DMS 273 treated with DMSO at 0.1 percent for 48 hours (cell line): ENCODE measurements around the gene CD33.

Source experiments
- DNase-seq: peaks from one replicate; lab custom pipeline; 2025; lab: John Stamatoyannopoulos, UW

Gene CD33

DNA sequence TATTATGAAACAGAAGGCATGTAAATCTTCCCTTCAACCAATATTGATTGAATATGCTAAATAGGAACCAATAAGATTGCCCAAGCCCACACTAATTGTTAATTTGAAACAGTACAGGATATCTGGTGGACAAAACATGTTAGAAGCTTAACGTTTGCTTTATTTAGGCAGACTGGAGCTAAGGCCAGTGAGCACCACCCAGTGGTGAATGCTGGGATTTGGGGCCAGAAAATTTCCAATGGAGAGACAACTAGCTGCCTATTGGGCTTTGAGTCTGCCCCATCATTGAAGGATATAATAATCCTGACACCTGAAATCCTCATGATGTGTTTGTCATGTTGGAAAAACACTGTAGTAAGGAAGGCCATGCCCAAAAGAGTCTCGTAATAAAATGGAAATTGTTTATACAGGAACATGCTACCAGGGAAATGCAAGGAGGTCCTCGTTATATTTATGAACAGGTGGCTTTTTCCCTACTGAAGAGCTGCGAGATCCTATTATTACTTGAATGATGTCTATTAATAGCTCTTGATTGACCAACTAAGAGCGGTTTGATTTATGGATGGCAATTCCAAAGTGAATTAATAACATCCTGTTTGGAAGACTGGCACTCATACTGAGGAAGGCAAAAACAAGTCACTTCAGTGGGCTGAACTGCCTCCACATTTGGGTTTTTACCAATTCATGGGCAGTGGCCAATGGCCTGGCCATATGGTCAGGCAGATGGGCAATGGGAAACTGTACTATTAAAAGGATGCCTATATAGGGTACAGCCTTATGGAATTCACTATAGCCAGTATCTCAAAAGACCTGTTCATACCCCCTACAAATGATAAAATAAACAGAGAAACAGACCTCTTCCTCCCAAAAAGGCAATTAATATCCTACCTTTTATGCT, 34.7 kb downstream of the CD33 start:
- DNase-seq = peak; percentile 6

DNA sequence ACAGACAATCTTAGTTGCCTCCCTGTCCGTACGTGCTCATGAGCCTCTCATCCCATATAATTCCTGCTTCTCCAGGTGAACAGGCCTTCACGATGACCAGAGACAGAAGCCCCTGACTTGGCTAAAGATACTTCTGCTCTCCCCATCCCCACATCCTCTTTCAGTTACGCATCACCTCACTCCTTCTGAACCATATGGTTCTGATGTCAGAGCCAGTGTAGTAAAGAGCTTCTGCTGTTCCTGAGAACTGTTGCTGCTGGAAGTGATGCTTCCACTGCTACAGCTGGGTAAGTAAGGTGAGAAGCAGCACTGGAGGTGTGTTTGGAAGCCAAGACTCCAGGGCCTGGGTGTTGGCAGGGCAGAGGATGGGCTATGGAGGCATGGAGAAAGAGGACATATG, 38.9 kb downstream of the CD33 start:
- DNase-seq = no peak

DNA sequence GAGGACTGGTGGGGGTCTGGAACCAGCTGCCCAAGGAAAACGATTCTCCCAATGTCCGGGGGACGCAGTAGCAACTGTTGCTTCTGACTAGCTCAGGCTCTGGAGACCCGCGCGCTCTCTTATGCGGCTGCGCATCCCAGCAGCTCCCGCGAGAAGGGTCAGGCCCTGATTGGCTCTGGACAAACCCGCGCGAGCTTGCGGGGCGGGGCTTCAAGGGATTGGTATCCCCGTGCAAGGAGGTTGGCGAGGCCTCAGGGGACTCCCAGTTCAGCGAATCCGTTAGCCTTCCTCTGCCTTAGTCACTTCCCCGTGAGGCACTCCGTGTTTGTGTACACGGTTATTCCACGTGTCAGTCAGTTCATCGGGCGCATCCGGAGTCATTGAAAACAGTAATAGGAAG, 46.2 kb downstream of the CD33 start:
- no peak for DNase-seq

DNA sequence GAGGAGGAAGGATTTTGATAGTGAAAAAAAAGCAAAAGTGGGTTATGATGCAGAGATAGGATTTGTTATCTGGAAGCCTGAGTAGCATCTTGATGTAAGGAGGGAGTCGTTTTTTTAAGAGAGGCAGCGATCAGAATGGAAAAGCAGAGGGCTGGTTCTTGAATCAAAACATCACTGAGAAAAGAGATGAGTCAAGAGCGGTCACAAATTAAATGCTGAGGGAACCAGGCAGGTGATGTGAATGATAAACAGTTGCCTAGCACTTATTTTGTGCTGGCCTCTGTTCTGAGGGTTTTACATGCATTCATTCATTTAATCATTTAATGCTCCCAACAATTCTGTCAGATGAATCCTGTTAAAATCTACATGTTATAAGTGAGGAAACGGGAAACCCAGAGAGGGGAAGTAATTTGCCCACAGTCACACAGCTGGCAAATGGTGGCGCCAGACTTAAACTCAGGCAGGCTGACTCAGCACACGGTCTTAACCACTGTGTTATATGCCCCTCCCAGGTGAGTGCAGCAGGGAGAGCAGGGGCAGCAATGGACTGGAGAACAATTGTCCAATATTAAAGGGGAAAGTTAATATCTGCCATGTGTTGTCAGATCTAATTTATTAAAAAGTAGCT, 47.4 kb downstream of the CD33 start:
- DNase-seq = no peak

DNA sequence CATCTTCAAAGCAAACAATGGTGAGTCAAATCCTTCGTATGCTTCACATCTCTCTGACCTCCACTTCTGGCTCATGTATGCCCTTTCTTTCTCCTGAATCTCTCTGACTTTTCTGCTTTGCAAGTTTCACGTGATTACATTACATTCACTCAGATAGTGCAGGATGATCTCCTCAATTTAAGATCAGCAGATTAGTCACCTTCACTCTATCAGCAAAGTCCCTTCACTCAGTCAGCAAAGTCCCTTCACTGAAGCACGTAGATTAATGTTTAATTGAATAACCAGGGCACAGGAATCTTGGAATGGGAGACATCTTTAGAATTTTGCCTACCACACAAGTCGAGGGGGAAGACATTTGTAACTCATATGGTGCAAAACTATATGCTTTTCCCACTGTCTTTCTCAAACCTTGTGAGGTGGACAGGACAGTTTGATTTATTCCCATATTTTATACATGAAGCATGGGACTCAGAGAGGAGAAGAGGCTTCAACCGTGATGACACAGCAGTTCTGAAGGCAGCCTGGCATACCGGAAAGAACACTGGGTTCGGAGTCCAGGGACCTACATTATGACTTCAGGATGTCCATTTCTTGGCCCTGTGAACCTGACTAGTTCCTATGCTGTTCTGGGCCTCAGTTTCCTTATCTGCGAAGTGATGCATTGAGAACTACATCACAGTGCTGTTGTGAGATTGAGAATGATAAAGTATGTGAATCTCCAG, 49.3 kb downstream of the CD33 start:
- DNase-seq = no peak

DNA sequence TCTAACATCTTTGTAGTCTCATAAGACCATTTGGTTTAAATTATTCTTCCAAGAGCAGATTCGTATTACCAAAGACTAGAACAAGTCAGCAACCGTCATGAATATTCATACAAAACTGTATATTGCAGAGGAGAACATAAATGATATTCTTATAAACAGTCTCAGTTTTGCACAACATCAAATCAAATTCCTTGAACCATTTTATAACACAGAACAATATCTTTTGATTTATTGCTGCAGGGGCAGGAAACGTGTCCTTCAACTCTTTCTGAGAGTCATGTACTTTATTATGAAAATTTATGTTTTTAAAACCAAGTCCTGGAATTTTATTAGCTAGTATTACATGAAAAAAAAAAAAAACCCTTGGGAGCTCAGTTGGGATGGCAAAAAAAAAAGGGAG, 52.2 kb downstream of the CD33 start:
- no peak for DNase-seq

DNA sequence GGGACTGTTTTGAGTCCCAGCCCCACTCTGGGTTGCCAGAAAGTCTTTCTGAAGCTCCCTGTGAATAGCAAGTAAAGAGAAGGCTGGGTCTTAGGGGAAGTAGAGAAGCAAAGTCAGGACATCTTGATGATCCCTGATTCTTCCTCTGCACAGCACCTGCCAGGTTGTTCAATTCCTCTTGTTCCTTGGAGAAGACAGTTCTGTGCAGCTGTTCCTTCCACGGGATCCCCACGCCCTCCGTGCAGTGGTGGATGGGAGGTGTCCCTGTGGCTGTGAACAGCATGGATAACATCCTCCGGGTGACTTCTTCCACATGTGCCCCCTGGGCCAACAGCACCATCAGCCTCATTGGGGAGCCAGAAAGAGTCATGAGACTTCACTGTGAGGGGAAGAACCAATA, 57.5 kb downstream of the CD33 start:
- no peak for DNase-seq

DNA sequence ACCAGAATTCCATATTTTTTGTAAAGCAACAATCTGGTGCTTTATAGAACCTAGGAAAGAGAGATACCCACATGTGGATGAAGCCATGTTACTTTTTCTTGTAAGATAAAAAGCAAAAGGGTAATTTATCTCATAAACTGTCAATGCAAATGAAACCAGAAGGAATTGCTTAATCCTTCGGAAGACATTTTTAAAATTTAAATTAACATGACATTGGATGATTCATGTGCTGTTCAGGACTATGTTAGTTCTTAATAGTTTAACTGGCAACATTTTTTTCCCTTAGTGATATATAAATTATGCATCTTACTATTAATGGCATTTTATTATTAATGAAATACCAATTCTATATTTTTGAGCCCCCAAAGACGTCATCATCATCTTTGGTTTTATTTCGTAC, 60.8 kb downstream of the CD33 start:
- DNase-seq = no peak
